KMS-11 (cell line): ENCODE data around the gene THAP2.

ENCODE experiments used
- H2AFZ ChIP-seq: fragments of 200-600 bp; sonication (generic); 2 replicates; pipeline ENCODE4 v1.6.1; 2016; ENCODE audit warnings: antibody characterized with exemption, mixed run types, low read depth
- H3K27ac ChIP-seq: fragments of 200-600 bp; sonication (generic); 2 replicates; pipeline ENCODE4 v1.6.1; 2016; ENCODE audit warnings: mild to moderate bottlenecking, mixed run types
- H3K27me3 ChIP-seq: fragments of 200-600 bp; sonication (generic); 2 replicates; pipeline ENCODE4 v1.6.1; 2017; ENCODE audit warnings: mild to moderate bottlenecking, low read depth, mixed run types, moderate library complexity; ENCODE audit not compliant: insufficient read depth
- H3K36me3 ChIP-seq: fragments of 200-600 bp; sonication (generic); 2 replicates; pipeline ENCODE4 v1.6.1; 2017; ENCODE audit warnings: mild to moderate bottlenecking, mixed run types; ENCODE audit not compliant: insufficient read depth
- H3K4me1 ChIP-seq: fragments of 200-600 bp; sonication (generic); 2 replicates; pipeline ENCODE4 v1.6.1; 2016; ENCODE audit warnings: mild to moderate bottlenecking, low read depth, mixed run types; ENCODE audit not compliant: poor library complexity, severe bottlenecking
- H3K4me2 ChIP-seq: fragments of 200-600 bp; sonication (generic); 2 replicates; pipeline ENCODE4 v1.7.0; 2016; ENCODE audit warnings: mild to moderate bottlenecking, mixed run types
- H3K4me3 ChIP-seq: fragments of 200-600 bp; sonication (generic); IDR thresholded peaks from 2 replicates; pipeline ENCODE4 v1.6.1; 2017; ENCODE audit warnings: low read depth, low read length, mixed read lengths; ENCODE audit not compliant: insufficient read depth
- H3K79me2 ChIP-seq: fragments of 200-600 bp; sonication (generic); 2 replicates; pipeline ENCODE4 v1.6.1; 2016; ENCODE audit warnings: low read depth, mixed run types; ENCODE audit not compliant: insufficient read depth
- H3K9ac ChIP-seq: fragments of 200-600 bp; sonication (generic); 2 replicates; pipeline ENCODE4 v1.6.1; 2016; ENCODE audit warnings: mild to moderate bottlenecking, mixed run types
- H4K20me1 ChIP-seq: fragments of 200-600 bp; sonication (generic); 2 replicates; pipeline ENCODE4 v1.6.1; 2016; ENCODE audit warnings: mild to moderate bottlenecking, mixed run types; ENCODE audit not compliant: insufficient read depth
- CTCF ChIP-seq: fragments of 200-600 bp; sonication (generic); conservative IDR thresholded peaks from 2 replicates; pipeline ENCODE4 v1.6.1; 2017; ENCODE audit warnings: low read depth, mild to moderate bottlenecking, antibody characterized with exemption, low read length, moderate library complexity, mixed read lengths

The THAP2 gene

GRCh38 chr12:71708658-71709057 lies 44.6 kb downstream of the THAP2 start:
- no peaks in the 10 kb centered on the region for H3K79me2 ChIP-seq
- no peaks in the 10 kb centered on the region for H3K36me3 ChIP-seq
- no peak overlapping the region for H3K4me2 ChIP-seq
- no peaks in the 10 kb centered on the region for H4K20me1 ChIP-seq
- H3K27ac ChIP-seq: no peak overlapping the region
- H2AFZ ChIP-seq: no peak overlapping the region
- H3K4me3 ChIP-seq: no peak overlapping the region
- H3K9ac ChIP-seq: no peak overlapping the region
- H3K4me1 ChIP-seq: no peaks in the 10 kb centered on the region
- no peaks in the 10 kb centered on the region for H3K27me3 ChIP-seq
- no peak for TF ChIP-seq CTCF

GRCh38 chr12:71710276-71711125 lies 46.4 kb downstream of the THAP2 start:
- H2AFZ ChIP-seq: no peak overlapping the region
- H4K20me1 ChIP-seq: no peaks in the 10 kb centered on the region
- no peaks in the 10 kb centered on the region for H3K79me2 ChIP-seq
- no peak for TF ChIP-seq CTCF
- no peaks in the 10 kb centered on the region for H3K27me3 ChIP-seq
- no peak overlapping the region for H3K4me2 ChIP-seq
- no peak overlapping the region for H3K27ac ChIP-seq
- H3K4me1 ChIP-seq: no peaks in the 10 kb centered on the region
- H3K36me3 ChIP-seq: no peaks in the 10 kb centered on the region
- H3K9ac ChIP-seq: no peak overlapping the region
- no peak overlapping the region for H3K4me3 ChIP-seq

GRCh38 chr12:71718611-71719010 lies 54.5 kb downstream of the THAP2 start:
- H3K27me3 ChIP-seq: no peaks in the 10 kb centered on the region
- no peak overlapping the region for H3K4me3 ChIP-seq
- no peak for TF ChIP-seq CTCF
- H3K27ac ChIP-seq: no peak overlapping the region
- no peak overlapping the region for H2AFZ ChIP-seq
- H4K20me1 ChIP-seq: no peaks in the 10 kb centered on the region
- H3K9ac ChIP-seq: no peak overlapping the region
- H3K79me2 ChIP-seq: no peaks in the 10 kb centered on the region
- no peak overlapping the region for H3K4me2 ChIP-seq
- no peaks in the 10 kb centered on the region for H3K36me3 ChIP-seq
- H3K4me1 ChIP-seq: no peaks in the 10 kb centered on the region

GRCh38 chr12:71719647-71720370 lies 55.7 kb downstream of the THAP2 start:
- Histone ChIP-seq H3K27me3 (no peaks in the 10 kb centered on the region), H4K20me1 (no peaks in the 10 kb centered on the region), H3K4me1 (no peaks in the 10 kb centered on the region), H3K4me3 (no peak overlapping the region), H3K27ac (no peak overlapping the region), H3K4me2 (no peak overlapping the region), H2AFZ (no peak overlapping the region), H3K36me3 (no peaks in the 10 kb centered on the region), H3K9ac (no peak overlapping the region), H3K79me2 (no peaks in the 10 kb centered on the region)
- TF ChIP-seq CTCF: no peak
